ENCODE results near the gene GLRX. TPM values are rescaled to one million over a fixed set of nuclear protein-coding genes. Genes with fewer than 3 reads are reported as not detected.
"Not testable (repeated sequence)": the region's sequence is repeated elsewhere in the genome, so short reads cannot be mapped to it uniquely, and the experiment has no call there.

Gene GLRX
- total RNA-seq, 1 donor from 2014 or later = 79.6 TPM

- Mint-ChIP-seq H3K27me3 (ENCODE audit: unreplicated experiment) (peaks cover 13% of the 10 kb centered on the region), H3K9me3 (ENCODE audit: unreplicated experiment) (peaks cover 10% of the 10 kb centered on the region), H3K4me1 (ENCODE audit: low read depth, unreplicated experiment) (peaks cover 48% of the 10 kb centered on the region), H3K27ac (ENCODE audit: unreplicated experiment) (peak overlapping the region; percentile 64), H3K36me3 (ENCODE audit: unreplicated experiment) (no peaks in the 10 kb centered on the region), H3K4me3 (ENCODE audit: unreplicated experiment) (no peak overlapping the region)
- no peak for DNase-seq
- TF ChIP-seq CTCF (IDR thresholded peaks at IDR 0.05; ENCODE audit: partially characterized antibody, unreplicated experiment) = no peak
Measured at GRCh38 chr5:95858023-95858461, 35.5 kb upstream of the GLRX start.

GRCh38 chr5:95857185-95857945 lies 34.8 kb upstream of the GLRX start:
- peaks cover 7% of the 10 kb centered on the region for H3K27me3 Mint-ChIP-seq (ENCODE audit: unreplicated experiment)
- H3K36me3 Mint-ChIP-seq (ENCODE audit: unreplicated experiment) = no peaks in the 10 kb centered on the region
- no peak for DNase-seq
- peaks cover 3% of the 10 kb centered on the region for H3K9me3 Mint-ChIP-seq (ENCODE audit: unreplicated experiment)
- H3K4me1 Mint-ChIP-seq (ENCODE audit: low read depth, unreplicated experiment) = peaks cover 41% of the 10 kb centered on the region
- no peak for TF ChIP-seq CTCF (IDR thresholded peaks at IDR 0.05; ENCODE audit: partially characterized antibody, unreplicated experiment)
- H3K4me3 Mint-ChIP-seq (ENCODE audit: unreplicated experiment) = no peak overlapping the region
- no peak overlapping the region for H3K27ac Mint-ChIP-seq (ENCODE audit: unreplicated experiment)

- no peak for TF ChIP-seq CTCF (IDR thresholded peaks at IDR 0.05; ENCODE audit: partially characterized antibody, unreplicated experiment)
- Mint-ChIP-seq H3K36me3 (ENCODE audit: unreplicated experiment) (no peaks in the 10 kb centered on the region), H3K27ac (ENCODE audit: unreplicated experiment) (no peak overlapping the region), H3K4me3 (ENCODE audit: unreplicated experiment) (no peak overlapping the region), H3K27me3 (ENCODE audit: unreplicated experiment) (peaks cover 5% of the 10 kb centered on the region), H3K9me3 (ENCODE audit: unreplicated experiment) (peaks cover 2% of the 10 kb centered on the region), H3K4me1 (ENCODE audit: low read depth, unreplicated experiment) (peaks cover 33% of the 10 kb centered on the region)
- DNase-seq = no peak
Measured at GRCh38 chr5:95856501-95856981, 34.0 kb upstream of the GLRX start.

GRCh38 chr5:95853490-95853889 lies 31.0 kb upstream of the GLRX start:
- H3K4me3 Mint-ChIP-seq (ENCODE audit: unreplicated experiment) = no peak overlapping the region
- H3K27ac Mint-ChIP-seq (ENCODE audit: unreplicated experiment) = no peak overlapping the region
- TF ChIP-seq CTCF (IDR thresholded peaks at IDR 0.05; ENCODE audit: partially characterized antibody, unreplicated experiment) = no peak
- H3K4me1 Mint-ChIP-seq (ENCODE audit: low read depth, unreplicated experiment) = peaks cover 11% of the 10 kb centered on the region
- no peak for DNase-seq
- H3K36me3 Mint-ChIP-seq (ENCODE audit: unreplicated experiment) = no peaks in the 10 kb centered on the region
- H3K9me3 Mint-ChIP-seq (ENCODE audit: unreplicated experiment) = no peaks in the 10 kb centered on the region
- peaks cover 4% of the 10 kb centered on the region for H3K27me3 Mint-ChIP-seq (ENCODE audit: unreplicated experiment)

- peaks cover 3% of the 10 kb centered on the region for H3K27me3 Mint-ChIP-seq (ENCODE audit: unreplicated experiment)
- no peak for TF ChIP-seq CTCF (IDR thresholded peaks at IDR 0.05; ENCODE audit: partially characterized antibody, unreplicated experiment)
- no peaks in the 10 kb centered on the region for H3K36me3 Mint-ChIP-seq (ENCODE audit: unreplicated experiment)
- DNase-seq = no peak
- no peaks in the 10 kb centered on the region for H3K9me3 Mint-ChIP-seq (ENCODE audit: unreplicated experiment)
- H3K27ac Mint-ChIP-seq (ENCODE audit: unreplicated experiment) = no peak overlapping the region
- H3K4me1 Mint-ChIP-seq (ENCODE audit: low read depth, unreplicated experiment) = peaks cover 6% of the 10 kb centered on the region
- H3K4me3 Mint-ChIP-seq (ENCODE audit: unreplicated experiment) = no peak overlapping the region
Measured at GRCh38 chr5:95852567-95852966, 30.0 kb upstream of the GLRX start.

GRCh38 chr5:95851141-95851540 lies 28.6 kb upstream of the GLRX start:
- H3K9me3 Mint-ChIP-seq (ENCODE audit: unreplicated experiment); H3K27me3 Mint-ChIP-seq (ENCODE audit: unreplicated experiment); H3K36me3 Mint-ChIP-seq (ENCODE audit: unreplicated experiment); H3K4me3 Mint-ChIP-seq (ENCODE audit: unreplicated experiment); H3K27ac Mint-ChIP-seq (ENCODE audit: unreplicated experiment); DNase-seq; H3K4me1 Mint-ChIP-seq (ENCODE audit: low read depth, unreplicated experiment): not testable (repeated sequence)

Data from glutamatergic neuron (in vitro differentiated cells).